Stimulated activated CD4-positive, alpha-beta T cell treated with anti-CD3 and anti-CD28 coated beads, Interleukin-1b, Interleukin-23, amount 100 ng/mL, for 24 hours (primary cell): ENCODE results near the gene ERC1.

Experiments
- DNase-seq, 4 experiments: peaks; one replicate each; pipeline ENCODE4 v3.0.0-alpha.2; 2020; ENCODE audit warnings: low read depth in 4 of 4, low spot score in 1 of 4

The ERC1 gene

GRCh38 chr12:1429980-1430379 lies 439.0 kb downstream of the ERC1 start:
- DNase-seq = no peak

GRCh38 chr12:1434296-1434955 lies 443.4 kb downstream of the ERC1 start:
- no peak for DNase-seq

GRCh38 chr12:1435044-1435443 lies 444.0 kb downstream of the ERC1 start:
- DNase-seq = no peak

DNA sequence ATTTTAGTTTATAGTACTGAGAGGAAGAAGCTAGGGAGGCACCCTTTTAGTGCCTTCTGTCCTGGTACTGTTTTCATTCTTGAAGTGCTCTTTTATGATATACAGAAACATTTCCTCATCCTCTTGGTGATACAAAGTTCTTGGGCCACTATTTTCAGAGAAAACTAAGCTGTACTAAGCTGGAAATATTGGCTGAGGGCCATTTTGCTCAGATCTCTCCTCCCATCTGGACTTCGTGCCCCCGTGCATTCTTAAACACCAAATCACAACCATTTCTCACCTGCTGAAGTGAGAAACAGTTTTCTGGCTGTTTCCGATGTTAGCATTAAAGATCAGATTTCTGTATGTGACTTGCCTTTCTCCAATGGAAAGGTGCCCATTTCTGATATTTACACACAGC lies 444.4 kb downstream of the ERC1 start:
- no peak for DNase-seq

DNA sequence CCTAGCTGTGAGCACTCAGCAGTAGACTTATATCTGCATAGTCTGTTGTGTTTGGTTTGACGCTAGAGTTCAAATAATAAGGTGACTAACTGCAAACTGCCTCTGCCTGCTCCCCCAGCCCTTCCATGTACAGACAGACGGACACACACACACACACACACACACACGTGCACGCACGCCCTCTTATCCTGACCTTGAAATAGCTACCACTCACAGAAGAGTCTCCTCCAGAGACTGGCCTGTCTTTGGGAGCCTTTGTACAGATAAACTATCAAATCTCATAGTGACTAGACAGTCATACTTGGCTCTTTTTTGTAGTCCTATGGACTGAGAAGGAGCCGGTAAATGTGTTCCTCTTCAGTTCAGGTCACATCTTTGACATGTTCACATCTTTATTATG lies 445.0 kb downstream of the ERC1 start:
- no peak for DNase-seq

- DNase-seq = no peak
Observed at GRCh38 chr12:1436981-1437380, 446.0 kb downstream of the ERC1 start.

- no peak for DNase-seq
Observed at GRCh38 chr12:1439201-1439600, 448.2 kb downstream of the ERC1 start.

DNA sequence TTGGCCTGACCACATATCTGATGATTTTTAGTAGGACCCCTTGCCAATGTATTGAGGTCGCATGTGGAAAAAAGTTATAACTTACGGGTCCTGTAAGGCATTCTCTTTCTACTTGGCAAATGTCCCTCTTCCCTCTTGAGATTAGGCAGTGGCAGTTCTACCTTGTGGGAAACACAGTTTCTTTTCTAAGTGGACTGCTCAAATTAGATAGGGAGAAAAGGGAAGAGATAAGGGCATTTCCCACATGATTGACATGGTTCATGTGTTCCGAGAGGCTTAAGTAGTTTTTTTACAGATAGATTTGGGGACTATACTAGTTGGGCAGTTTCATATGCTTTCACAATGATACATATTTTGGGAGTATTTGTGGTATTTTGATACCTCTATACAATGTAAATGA lies 448.7 kb downstream of the ERC1 start:
- DNase-seq = no peak

DNA sequence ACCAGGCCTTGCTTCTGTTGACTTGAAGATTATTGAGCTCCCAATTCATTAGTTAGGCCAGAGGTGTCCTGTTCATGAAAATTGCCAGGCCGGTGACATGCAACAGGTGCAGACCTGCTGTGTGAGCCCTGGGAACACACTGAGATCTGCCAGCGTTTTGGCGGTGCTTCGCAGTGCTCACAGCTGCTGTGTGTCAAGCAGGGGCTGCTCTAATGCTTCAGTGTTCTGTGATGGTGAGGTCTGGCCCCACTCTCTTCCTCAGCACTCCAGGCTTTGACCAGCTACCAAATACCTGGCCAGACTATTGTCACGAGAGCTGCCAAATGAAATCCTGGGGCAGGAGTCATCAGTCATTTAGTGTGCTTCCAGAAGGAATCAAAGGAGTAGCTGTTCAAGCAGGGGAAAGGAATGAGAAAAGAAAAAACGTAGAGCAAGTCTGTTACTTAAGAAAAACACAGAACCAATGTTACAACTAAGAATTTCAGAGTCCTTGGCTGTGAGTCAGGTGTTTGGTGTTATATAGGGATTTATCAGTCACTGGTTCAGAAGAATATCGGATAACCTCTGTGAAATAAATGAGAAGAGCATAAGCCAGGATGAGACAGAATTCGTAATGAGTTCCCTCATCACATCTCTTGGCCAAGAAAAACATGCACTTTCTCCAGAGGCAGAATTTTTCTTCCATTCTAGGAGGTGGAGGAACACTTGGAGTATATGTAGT lies 452.6 kb downstream of the ERC1 start:
- no peak for DNase-seq

- DNase-seq = no peak
Observed at GRCh38 chr12:1444142-1444516, 453.1 kb downstream of the ERC1 start.

- no peak for DNase-seq
Observed at GRCh38 chr12:1445807-1446206, 454.8 kb downstream of the ERC1 start.

DNA sequence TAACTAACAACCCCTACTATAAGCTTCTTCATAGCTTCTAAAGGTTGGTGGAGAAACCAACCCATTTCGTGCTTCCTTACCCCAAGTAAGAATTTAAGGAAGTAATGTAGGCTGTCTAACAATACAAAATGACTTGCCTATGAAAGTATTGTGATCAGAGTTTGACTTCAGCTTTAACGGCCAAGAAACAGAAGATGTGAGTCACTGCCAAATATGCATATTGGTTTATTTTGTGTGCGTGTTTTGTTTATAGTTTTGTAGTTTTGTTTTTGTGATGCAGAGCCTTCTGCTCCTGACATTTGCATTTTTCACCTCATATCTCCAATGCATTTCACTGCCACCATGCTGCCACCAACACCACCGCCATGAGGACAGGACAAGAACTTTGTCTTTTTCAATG lies 457.3 kb downstream of the ERC1 start:
- DNase-seq = no peak

DNA sequence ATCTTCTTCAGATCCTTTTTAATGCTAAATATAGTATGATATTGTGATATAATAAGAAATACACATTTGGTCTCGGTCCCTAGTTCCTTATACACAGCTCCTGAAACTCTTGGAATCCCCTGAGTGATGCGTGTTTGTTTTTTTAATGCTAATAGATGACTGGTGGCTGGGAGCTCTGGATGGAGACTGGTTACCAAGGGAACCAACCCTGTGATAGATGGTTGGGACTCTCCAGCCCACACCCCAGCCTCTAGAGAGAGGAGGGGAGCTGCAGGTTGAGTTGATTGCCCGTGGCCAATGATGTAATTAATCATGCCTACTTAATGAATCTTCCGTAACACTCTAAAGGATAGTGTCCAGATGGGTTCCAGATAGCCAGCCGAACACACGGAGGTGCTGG lies 462.8 kb downstream of the ERC1 start:
- DNase-seq = no peak

- no peak for DNase-seq
Observed at GRCh38 chr12:1456885-1457284, 465.9 kb downstream of the ERC1 start.

- no peak for DNase-seq
Observed at GRCh38 chr12:1457901-1458300, 466.9 kb downstream of the ERC1 start.

- DNase-seq = no peak
Observed at GRCh38 chr12:1459339-1459738, 468.3 kb downstream of the ERC1 start.

- no peak for DNase-seq
Observed at GRCh38 chr12:1463073-1463905, 472.3 kb downstream of the ERC1 start.

GRCh38 chr12:1464925-1465324 lies 473.9 kb downstream of the ERC1 start:
- no peak for DNase-seq

DNA sequence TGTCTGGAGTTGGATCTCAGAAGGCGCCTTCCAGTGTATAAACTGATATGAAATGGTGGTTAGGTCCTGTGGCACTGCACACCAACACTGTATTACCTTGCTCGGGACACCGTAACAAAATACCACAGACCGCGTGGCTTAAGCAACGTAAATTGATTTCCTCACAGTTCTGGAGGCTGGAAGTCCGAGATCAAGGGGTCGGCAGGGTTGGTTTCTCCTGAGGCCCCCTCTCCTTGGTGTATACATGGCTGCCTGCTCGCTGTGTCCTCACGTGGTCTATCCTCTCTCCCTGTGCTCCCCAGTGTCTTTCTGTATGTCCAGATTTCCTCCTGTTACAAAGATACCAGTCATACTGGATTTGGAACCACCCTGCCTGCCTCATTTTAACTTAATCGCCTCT lies 475.0 kb downstream of the ERC1 start:
- DNase-seq = no peak

GRCh38 chr12:1466481-1467154 lies 475.6 kb downstream of the ERC1 start:
- DNase-seq = no peak

- DNase-seq = no peak
Observed at GRCh38 chr12:1467710-1468109, 476.7 kb downstream of the ERC1 start.

GRCh38 chr12:1469070-1469469 lies 478.0 kb downstream of the ERC1 start:
- no peak for DNase-seq
